ENCODE results near the gene BRPF1. TPM values are rescaled to one million over a fixed set of nuclear protein-coding genes. Genes with fewer than 3 reads are reported as not detected.

The BRPF1 gene
- total and polyA plus RNA-seq, 10 of the 15 experiments (the other 5 are each of a cell fraction or from before 2014, with no cell fraction given): 1.2 to 25.3 (median 13.6) TPM

GRCh38 chr3:9779721-9780457, 48.4 kb downstream of the BRPF1 start (continued):
- TF ChIP-seq, protein P1, sequence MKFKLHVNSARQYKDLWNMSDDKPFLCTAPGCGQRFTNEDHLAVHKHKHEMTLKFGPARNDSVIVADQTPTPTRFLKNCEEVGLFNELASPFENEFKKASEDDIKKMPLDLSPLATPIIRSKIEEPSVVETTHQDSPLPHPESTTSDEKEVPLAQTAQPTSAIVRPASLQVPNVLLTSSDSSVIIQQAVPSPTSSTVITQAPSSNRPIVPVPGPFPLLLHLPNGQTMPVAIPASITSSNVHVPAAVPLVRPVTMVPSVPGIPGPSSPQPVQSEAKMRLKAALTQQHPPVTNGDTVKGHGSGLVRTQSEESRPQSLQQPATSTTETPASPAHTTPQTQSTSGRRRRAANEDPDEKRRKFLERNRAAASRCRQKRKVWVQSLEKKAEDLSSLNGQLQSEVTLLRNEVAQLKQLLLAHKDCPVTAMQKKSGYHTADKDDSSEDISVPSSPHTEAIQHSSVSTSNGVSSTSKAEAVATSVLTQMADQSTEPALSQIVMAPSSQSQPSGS (IDR thresholded peaks at IDR 0.05; ENCODE audit: low read length): peak; percentile 44; the same call in 1 of the 2 replicates
- no peak for TF ChIP-seq MXI1 (IDR thresholded peaks at IDR 0.05; ENCODE audit: low read depth, low read length)
- TF ChIP-seq TCF12 (IDR thresholded peaks at IDR 0.05; ENCODE audit: low read depth, low read length): no peak
- peak; percentile 60; the same call in 1 of the 2 replicates for TF ChIP-seq ZNF384 (IDR thresholded peaks at IDR 0.05; ENCODE audit: borderline replicate concordance, low read depth, low read length)
- TF ChIP-seq ZNF207 (IDR thresholded peaks at IDR 0.05; ENCODE audit: borderline replicate concordance): no peak
- TF ChIP-seq, protein P2, sequence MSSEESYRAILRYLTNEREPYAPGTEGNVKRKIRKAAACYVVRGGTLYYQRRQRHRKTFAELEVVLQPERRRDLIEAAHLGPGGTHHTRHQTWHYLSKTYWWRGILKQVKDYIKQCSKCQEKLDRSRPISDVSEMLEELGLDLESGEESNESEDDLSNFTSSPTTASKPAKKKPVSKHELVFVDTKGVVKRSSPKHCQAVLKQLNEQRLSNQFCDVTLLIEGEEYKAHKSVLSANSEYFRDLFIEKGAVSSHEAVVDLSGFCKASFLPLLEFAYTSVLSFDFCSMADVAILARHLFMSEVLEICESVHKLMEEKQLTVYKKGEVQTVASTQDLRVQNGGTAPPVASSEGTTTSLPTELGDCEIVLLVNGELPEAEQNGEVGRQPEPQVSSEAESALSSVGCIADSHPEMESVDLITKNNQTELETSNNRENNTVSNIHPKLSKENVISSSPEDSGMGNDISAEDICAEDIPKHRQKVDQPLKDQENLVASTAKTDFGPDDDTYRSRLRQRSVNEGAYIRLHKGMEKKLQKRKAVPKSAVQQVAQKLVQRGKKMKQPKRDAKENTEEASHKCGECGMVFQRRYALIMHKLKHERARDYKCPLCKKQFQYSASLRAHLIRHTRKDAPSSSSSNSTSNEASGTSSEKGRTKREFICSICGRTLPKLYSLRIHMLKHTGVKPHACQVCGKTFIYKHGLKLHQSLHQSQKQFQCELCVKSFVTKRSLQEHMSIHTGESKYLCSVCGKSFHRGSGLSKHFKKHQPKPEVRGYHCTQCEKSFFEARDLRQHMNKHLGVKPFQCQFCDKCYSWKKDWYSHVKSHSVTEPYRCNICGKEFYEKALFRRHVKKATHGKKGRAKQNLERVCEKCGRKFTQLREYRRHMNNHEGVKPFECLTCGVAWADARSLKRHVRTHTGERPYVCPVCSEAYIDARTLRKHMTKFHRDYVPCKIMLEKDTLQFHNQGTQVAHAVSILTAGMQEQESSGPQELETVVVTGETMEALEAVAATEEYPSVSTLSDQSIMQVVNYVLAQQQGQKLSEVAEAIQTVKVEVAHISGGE (CRISPR knock-in tag; IDR thresholded peaks at IDR 0.05): no peak
- peak; percentile 68 for TF ChIP-seq SPI1 (IDR thresholded peaks at IDR 0.05; ENCODE audit: borderline replicate concordance, insufficient read depth, low read depth, low read length)
- peak; percentile 65 for TF ChIP-seq SKIL (IDR thresholded peaks at IDR 0.05; ENCODE audit: low read depth, poor library complexity, severe bottlenecking)
- TF ChIP-seq MTA3 (IDR thresholded peaks at IDR 0.05; ENCODE audit: borderline replicate concordance, low read length): 0 out of 2 replicates have a peak, but pooled peaks have one; percentile 57
- peak; percentile 41; the same call in 1 of the 2 replicates for TF ChIP-seq LARP7 (IDR thresholded peaks at IDR 0.05)
- TF ChIP-seq POLR2AphosphoS2 (IDR thresholded peaks at IDR 0.05; ENCODE audit: low read depth, low read length): no peak
- peak; percentile 90 to 92 for TF ChIP-seq SRF (IDR thresholded peaks at IDR 0.05; ENCODE audit: low read depth in 2 of 2, low read length in 2 of 2)
- TF ChIP-seq CBFB (IDR thresholded peaks at IDR 0.05; ENCODE audit: low read depth): peak; percentile 87
- peak; percentile 34 for TF ChIP-seq PBX3 (IDR thresholded peaks at IDR 0.05; ENCODE audit: insufficient replicate concordance, low read depth, low read length)
- peak; percentile 98 for TF ChIP-seq RUNX3 (IDR thresholded peaks at IDR 0.05; ENCODE audit: low read length)
- peak; percentile 56; the same call in 1 of the 2 replicates for TF ChIP-seq IKZF1 (conservative IDR thresholded peaks at IDR 0.05)

All from GM12878 (cell line).